ENCODE results near the gene M6PR.

Gene M6PR

DNA sequence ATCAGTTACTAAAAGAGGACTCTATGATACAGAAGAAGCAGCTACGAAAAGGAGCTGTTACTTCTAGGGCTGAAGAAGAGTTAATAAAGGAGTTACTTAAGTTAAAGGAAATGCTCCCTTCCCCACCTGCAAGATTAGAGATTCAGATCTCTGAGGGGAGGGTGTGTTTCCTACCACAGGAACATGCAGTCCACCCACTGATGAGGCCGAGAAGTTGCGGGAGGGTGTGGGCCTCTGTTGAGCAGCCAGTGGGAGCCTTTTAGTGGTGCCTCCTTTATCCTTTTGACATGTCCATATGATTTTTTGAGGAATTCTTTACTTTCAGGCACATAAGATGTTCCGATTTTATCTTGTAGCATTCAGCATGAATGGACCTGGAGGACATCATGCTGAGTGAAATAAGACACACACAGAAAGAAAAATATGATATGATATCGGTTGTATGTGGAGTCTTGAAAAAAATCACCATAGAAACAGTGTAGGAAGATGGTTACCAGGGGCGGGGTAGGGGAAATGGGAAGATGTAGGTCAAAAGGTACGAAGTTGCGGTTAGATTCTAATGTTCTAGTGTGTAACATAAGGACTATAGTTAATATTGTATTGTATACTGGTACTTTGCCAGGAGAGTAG is 4.4 kb upstream of the M6PR start:
- Histone ChIP-seq H3K27me3 (ENCODE audit: insufficient read depth, poor library complexity, severe bottlenecking) (no peaks in the 10 kb centered on the region), H3K9me3 (ENCODE audit: severe bottlenecking) (no peaks in the 10 kb centered on the region), H3K36me3 (ENCODE audit: low read depth) (no peaks in the 10 kb centered on the region), H3K27ac (ENCODE audit: poor library complexity, severe bottlenecking) (no peak overlapping the region), H3K4me3 (ENCODE audit: severe bottlenecking) (no peak overlapping the region), H3K4me1 (ENCODE audit: insufficient read depth, poor library complexity, severe bottlenecking) (no peaks in the 10 kb centered on the region)
- TF ChIP-seq, protein P1, sequence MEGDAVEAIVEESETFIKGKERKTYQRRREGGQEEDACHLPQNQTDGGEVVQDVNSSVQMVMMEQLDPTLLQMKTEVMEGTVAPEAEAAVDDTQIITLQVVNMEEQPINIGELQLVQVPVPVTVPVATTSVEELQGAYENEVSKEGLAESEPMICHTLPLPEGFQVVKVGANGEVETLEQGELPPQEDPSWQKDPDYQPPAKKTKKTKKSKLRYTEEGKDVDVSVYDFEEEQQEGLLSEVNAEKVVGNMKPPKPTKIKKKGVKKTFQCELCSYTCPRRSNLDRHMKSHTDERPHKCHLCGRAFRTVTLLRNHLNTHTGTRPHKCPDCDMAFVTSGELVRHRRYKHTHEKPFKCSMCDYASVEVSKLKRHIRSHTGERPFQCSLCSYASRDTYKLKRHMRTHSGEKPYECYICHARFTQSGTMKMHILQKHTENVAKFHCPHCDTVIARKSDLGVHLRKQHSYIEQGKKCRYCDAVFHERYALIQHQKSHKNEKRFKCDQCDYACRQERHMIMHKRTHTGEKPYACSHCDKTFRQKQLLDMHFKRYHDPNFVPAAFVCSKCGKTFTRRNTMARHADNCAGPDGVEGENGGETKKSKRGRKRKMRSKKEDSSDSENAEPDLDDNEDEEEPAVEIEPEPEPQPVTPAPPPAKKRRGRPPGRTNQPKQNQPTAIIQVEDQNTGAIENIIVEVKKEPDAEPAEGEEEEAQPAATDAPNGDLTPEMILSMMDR (IDR thresholded peaks at IDR 0.05; ENCODE audit: poor library complexity, severe bottlenecking), result no peak
- DNase-seq (ENCODE audit: low spot score), result no peak
- ATAC-seq (ENCODE audit: low read depth), result no peak

- DNase-seq (ENCODE audit: low spot score), result no peak
- ATAC-seq (ENCODE audit: low read depth), result no peak
- TF ChIP-seq, protein P1 (IDR thresholded peaks at IDR 0.05; ENCODE audit: poor library complexity, severe bottlenecking), result no peak
- no peaks in the 10 kb centered on the region for H3K27me3 ChIP-seq (ENCODE audit: insufficient read depth, poor library complexity, severe bottlenecking)
- no peaks in the 10 kb centered on the region for H3K36me3 ChIP-seq (ENCODE audit: low read depth)
- peaks cover 3% of the 10 kb centered on the region for H3K4me1 ChIP-seq (ENCODE audit: insufficient read depth, poor library complexity, severe bottlenecking)
- no peak overlapping the region for H3K4me3 ChIP-seq (ENCODE audit: severe bottlenecking)
- H3K9me3 ChIP-seq (ENCODE audit: severe bottlenecking), result no peaks in the 10 kb centered on the region
- no peak overlapping the region for H3K27ac ChIP-seq (ENCODE audit: poor library complexity, severe bottlenecking)
Measured at GRCh38 chr12:8951744-8952143, 2.3 kb upstream of the M6PR start.

DNA sequence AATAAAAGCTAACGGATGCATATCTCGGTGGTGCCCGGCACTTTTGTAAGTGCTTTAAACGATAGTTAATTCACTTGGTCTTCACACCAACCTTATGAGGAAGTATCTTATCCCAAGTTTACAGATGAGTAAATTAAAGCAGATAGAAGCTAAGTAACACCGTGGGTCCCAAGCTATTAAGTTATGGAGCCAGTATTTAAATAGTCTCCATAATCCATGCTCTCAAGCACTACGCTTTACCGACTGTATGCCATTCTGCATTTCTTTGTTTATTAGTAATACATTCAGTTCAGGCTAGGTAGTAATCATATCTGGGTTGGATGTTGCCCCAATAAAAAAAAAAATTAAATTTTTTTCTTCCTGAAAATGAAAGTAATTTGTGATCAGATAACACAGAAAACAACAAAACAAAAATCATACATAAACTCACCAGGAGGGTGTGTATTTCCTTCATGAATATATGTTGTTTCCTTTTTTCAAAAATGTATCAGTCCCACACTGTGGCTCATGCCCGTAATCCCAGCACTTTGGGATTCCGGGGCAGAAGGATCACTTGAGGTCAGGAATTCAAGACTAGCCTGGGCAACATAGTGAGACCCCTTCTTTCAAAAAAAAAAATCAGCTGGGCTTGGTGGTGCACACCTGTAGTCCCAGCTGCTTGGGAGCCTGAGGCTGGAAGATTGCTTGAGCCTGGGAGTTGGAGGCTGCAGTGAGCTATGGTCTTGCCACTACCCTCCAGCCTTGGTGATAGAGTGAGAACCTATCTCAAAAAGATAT is 1.4 kb upstream of the M6PR start:
- Histone ChIP-seq H3K4me3 (ENCODE audit: severe bottlenecking) (peak overlapping the region; percentile 79), H3K36me3 (ENCODE audit: low read depth) (peaks cover 5% of the 10 kb centered on the region; the same call in 1 of the 2 replicates), H3K27ac (ENCODE audit: poor library complexity, severe bottlenecking) (no peak overlapping the region), H3K9me3 (ENCODE audit: severe bottlenecking) (no peaks in the 10 kb centered on the region), H3K4me1 (ENCODE audit: insufficient read depth, poor library complexity, severe bottlenecking) (peaks cover 3% of the 10 kb centered on the region), H3K27me3 (ENCODE audit: insufficient read depth, poor library complexity, severe bottlenecking) (no peaks in the 10 kb centered on the region)
- TF ChIP-seq, protein P1 (IDR thresholded peaks at IDR 0.05; ENCODE audit: poor library complexity, severe bottlenecking), result no peak
- ATAC-seq (ENCODE audit: low read depth) (no peak), DNase-seq (ENCODE audit: low spot score) (no peak)

DNA sequence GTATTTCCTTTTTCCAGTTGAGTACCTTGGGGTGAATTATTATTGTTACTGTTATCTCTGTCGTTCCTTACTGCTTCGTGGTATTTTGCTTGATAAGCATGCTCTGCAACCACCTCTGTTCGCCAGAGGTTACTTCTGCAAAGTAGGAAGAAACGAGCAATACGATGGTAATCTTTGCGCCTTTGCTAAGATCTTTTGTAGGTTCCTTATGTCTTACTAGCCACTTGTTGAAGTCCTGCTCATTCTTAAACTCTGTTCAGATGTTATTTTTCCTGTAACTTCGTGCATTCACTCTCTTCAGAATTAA is 729 bp upstream of the M6PR start:
- H3K9me3 ChIP-seq (ENCODE audit: severe bottlenecking), result no peaks in the 10 kb centered on the region
- peaks cover 12% of the 10 kb centered on the region for H3K36me3 ChIP-seq (ENCODE audit: low read depth)
- H3K4me1 ChIP-seq (ENCODE audit: insufficient read depth, poor library complexity, severe bottlenecking), result peaks cover 3% of the 10 kb centered on the region
- ATAC-seq (ENCODE audit: low read depth), result peak; percentile 7; the same call in 2 of the 3 replicates
- peak overlapping the region; percentile 65 for H3K27ac ChIP-seq (ENCODE audit: poor library complexity, severe bottlenecking)
- no peaks in the 10 kb centered on the region for H3K27me3 ChIP-seq (ENCODE audit: insufficient read depth, poor library complexity, severe bottlenecking)
- peak overlapping the region; percentile 79 for H3K4me3 ChIP-seq (ENCODE audit: severe bottlenecking)
- DNase-seq (ENCODE audit: low spot score), result no peak
- TF ChIP-seq, protein P1 (IDR thresholded peaks at IDR 0.05; ENCODE audit: poor library complexity, severe bottlenecking), result no peak

Measured in RWPE2 (cell line).